ENCODE data around the gene KCNQ5.

KCNQ5 gene

GRCh38 chr6:72810571-72811280 lies 188.9 kb downstream of the KCNQ5 start:
- no peak overlapping the region for H3K4me3 ChIP-seq (ENCODE audit: low read depth, low read length)
- TF ChIP-seq CTCF (IDR thresholded peaks at IDR 0.05; ENCODE audit: low read depth, low read length), result no peak

GRCh38 chr6:72811971-72812421 lies 190.1 kb downstream of the KCNQ5 start:
- no peak overlapping the region for H3K4me3 ChIP-seq (ENCODE audit: low read depth, low read length)
- TF ChIP-seq CTCF (IDR thresholded peaks at IDR 0.05; ENCODE audit: low read depth, low read length), result no peak

GRCh38 chr6:72813807-72814596 lies 192.1 kb downstream of the KCNQ5 start:
- no peak for TF ChIP-seq CTCF (IDR thresholded peaks at IDR 0.05; ENCODE audit: low read depth, low read length)

GRCh38 chr6:72816022-72816421 lies 194.2 kb downstream of the KCNQ5 start:
- TF ChIP-seq CTCF (IDR thresholded peaks at IDR 0.05; ENCODE audit: low read depth, low read length), result no peak
- H3K4me3 ChIP-seq (ENCODE audit: low read depth, low read length), result no peak overlapping the region

More at GRCh38 chr6:72813807-72814596, 192.1 kb downstream of the KCNQ5 start:
- no peak overlapping the region for H3K4me3 ChIP-seq (ENCODE audit: low read depth, low read length)

- H3K4me3 ChIP-seq (ENCODE audit: low read depth, low read length), result no peak overlapping the region
- TF ChIP-seq CTCF (IDR thresholded peaks at IDR 0.05; ENCODE audit: low read depth, low read length), result no peak
These were observed 195.3 kb downstream of the KCNQ5 start for GRCh38 chr6:72817208-72817607.

GRCh38 chr6:72819609-72820008 lies 197.7 kb downstream of the KCNQ5 start:
- no peak overlapping the region for H3K4me3 ChIP-seq (ENCODE audit: low read depth, low read length)
- no peak for TF ChIP-seq CTCF (IDR thresholded peaks at IDR 0.05; ENCODE audit: low read depth, low read length)

GRCh38 chr6:72820153-72820552 lies 198.3 kb downstream of the KCNQ5 start:
- H3K4me3 ChIP-seq (ENCODE audit: low read depth, low read length), result no peak overlapping the region
- no peak for TF ChIP-seq CTCF (IDR thresholded peaks at IDR 0.05; ENCODE audit: low read depth, low read length)
